SK-N-SH (cell line): Measurements from ENCODE around the gene CD3D.

Experiments
- EP300 ChIP-seq, 2 experiments: IDR thresholded peaks; 2 replicates each; pipeline versions ENCODE4 v1.4.0 to v1.6.1; 2012; ENCODE audit warnings: borderline replicate concordance in 1 of 2, low read depth in 1 of 2, low read length in 1 of 2
- JUND ChIP-seq: IDR thresholded peaks from 2 replicates; pipeline ENCODE4 v1.4.0; 2012
- MXI1 ChIP-seq: IDR thresholded peaks from 2 replicates; pipeline ENCODE4 v1.6.1; 2012; ENCODE audit warnings: mild to moderate bottlenecking, low read depth, low read length, improper control_type of control experiment
- POLR2AphosphoS5 ChIP-seq: IDR thresholded peaks from 2 replicates; pipeline ENCODE4 v1.6.1; 2012; ENCODE audit warnings: low read depth, low read length
- RCOR1 ChIP-seq: fragments of 150-350 bp; IDR thresholded peaks from 2 replicates; pipeline ENCODE4 v1.6.1; 2017; ENCODE audit warnings: antibody characterized with exemption, low read length
- REST ChIP-seq: IDR thresholded peaks from 2 replicates; pipeline ENCODE4 v1.6.1; 2012; ENCODE audit warnings: mild to moderate bottlenecking, low read depth, low read length, moderate library complexity
- TF ChIP-seq, protein P1 (sequence below): IDR thresholded peaks from 2 replicates; pipeline ENCODE4 v1.4.0; 2012; ENCODE audit warnings: low read depth
- TF ChIP-seq, protein P2 (sequence below): fragments of 200-600 bp; sonication (generic); IDR thresholded peaks from 2 replicates; pipeline ENCODE4 v1.6.1; 2017; ENCODE audit warnings: antibody characterized with exemption, mild to moderate bottlenecking, moderate library complexity

- TF ChIP-seq JUND (no peak), REST (no peak), MXI1 (no peak), EP300 (IDR thresholded peaks at IDR 0.05; ENCODE audit: borderline replicate concordance in 1 of 2, low read depth in 1 of 2, low read length in 1 of 2) (no peak), POLR2AphosphoS5 (no peak), RCOR1 (no peak)
- TF ChIP-seq, protein P1, sequence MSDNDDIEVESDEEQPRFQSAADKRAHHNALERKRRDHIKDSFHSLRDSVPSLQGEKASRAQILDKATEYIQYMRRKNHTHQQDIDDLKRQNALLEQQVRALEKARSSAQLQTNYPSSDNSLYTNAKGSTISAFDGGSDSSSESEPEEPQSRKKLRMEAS = no peak
- TF ChIP-seq, protein P2, sequence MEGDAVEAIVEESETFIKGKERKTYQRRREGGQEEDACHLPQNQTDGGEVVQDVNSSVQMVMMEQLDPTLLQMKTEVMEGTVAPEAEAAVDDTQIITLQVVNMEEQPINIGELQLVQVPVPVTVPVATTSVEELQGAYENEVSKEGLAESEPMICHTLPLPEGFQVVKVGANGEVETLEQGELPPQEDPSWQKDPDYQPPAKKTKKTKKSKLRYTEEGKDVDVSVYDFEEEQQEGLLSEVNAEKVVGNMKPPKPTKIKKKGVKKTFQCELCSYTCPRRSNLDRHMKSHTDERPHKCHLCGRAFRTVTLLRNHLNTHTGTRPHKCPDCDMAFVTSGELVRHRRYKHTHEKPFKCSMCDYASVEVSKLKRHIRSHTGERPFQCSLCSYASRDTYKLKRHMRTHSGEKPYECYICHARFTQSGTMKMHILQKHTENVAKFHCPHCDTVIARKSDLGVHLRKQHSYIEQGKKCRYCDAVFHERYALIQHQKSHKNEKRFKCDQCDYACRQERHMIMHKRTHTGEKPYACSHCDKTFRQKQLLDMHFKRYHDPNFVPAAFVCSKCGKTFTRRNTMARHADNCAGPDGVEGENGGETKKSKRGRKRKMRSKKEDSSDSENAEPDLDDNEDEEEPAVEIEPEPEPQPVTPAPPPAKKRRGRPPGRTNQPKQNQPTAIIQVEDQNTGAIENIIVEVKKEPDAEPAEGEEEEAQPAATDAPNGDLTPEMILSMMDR = no peak
Measured at GRCh38 chr11:118318581-118319336, 23.7 kb downstream of the CD3D start.
